Loucy (cell line): ENCODE measurements around the gene YBX2.

Experiments
- EZH2phosphoT487 ChIP-seq: fragments of 200-600 bp; IDR thresholded peaks from 2 replicates; pipeline ENCODE4 v1.6.1; 2018; ENCODE audit warnings: antibody characterized with exemption, mild to moderate bottlenecking, moderate library complexity, borderline replicate concordance
- TF ChIP-seq, protein P1 (sequence below): fragments of 200-600 bp; sonication (generic); conservative IDR thresholded peaks from 2 replicates; pipeline ENCODE4 v1.5.1; 2014; ENCODE audit warnings: mild to moderate bottlenecking, antibody characterized with exemption, low read length

DNA sequence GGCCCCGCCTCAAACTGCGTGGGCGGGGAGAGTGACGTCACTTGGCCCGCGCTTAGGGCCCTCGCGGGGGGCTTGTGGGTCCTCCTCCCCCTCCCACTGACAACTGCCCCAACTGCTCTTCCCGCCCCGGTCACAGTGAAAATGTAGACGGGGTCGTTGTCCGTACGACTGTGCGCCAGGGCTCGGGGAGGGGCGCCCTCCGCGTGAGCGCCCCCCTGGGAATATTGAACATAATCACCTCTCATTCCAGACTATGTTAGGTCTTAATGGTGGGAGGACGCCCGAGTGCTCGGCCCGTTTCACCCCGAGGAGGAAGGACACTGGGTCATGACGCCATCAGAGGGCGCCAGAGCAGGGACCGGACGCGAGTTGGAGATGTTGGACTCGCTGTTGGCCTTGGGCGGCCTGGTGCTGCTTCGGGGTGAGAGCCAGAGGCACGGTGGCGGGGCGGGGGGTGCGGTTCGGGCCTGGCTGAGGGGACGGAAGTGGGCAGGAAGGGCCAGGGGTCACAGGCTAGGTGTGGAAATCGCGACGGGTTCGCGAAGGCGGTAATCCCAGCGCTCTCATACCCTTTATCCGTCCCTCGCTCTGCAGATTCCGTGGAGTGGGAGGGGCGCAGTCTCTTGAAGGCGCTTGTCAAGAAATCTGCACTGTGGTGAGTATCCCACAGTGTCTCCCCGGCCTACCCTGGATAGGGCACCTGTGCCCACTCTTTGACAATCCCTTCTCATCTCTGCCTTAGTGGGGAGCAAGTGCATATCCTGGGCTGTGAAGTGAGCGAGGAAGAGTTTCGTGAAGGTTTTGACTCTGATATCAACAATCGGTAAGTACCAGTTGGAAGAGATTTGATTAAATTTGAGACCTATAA is 42.0 kb downstream of the YBX2 start, which contains the start of gene ELP5:
- TF ChIP-seq, protein P1, sequence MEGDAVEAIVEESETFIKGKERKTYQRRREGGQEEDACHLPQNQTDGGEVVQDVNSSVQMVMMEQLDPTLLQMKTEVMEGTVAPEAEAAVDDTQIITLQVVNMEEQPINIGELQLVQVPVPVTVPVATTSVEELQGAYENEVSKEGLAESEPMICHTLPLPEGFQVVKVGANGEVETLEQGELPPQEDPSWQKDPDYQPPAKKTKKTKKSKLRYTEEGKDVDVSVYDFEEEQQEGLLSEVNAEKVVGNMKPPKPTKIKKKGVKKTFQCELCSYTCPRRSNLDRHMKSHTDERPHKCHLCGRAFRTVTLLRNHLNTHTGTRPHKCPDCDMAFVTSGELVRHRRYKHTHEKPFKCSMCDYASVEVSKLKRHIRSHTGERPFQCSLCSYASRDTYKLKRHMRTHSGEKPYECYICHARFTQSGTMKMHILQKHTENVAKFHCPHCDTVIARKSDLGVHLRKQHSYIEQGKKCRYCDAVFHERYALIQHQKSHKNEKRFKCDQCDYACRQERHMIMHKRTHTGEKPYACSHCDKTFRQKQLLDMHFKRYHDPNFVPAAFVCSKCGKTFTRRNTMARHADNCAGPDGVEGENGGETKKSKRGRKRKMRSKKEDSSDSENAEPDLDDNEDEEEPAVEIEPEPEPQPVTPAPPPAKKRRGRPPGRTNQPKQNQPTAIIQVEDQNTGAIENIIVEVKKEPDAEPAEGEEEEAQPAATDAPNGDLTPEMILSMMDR = peak; percentile 41
- TF ChIP-seq EZH2phosphoT487 = no peak
